HG02852 (cell line): Measurements from ENCODE around the gene PRKCB.

ENCODE experiments used
- ATAC-seq: cut with Tn5 transposase; IDR thresholded peaks from one replicate; pipeline ENCODE4 v1.9.1; 2021; ENCODE audit warnings: mild to moderate bottlenecking, moderate library complexity; ENCODE audit not compliant: unreplicated experiment

Gene PRKCB

GRCh38 chr16:23836078-23836403 is 258 bp downstream of the PRKCB start:
- peak; percentile 25 for ATAC-seq

- ATAC-seq, result peak; percentile 17
These were observed 875 bp downstream of the PRKCB start for GRCh38 chr16:23836404-23837311.

GRCh38 chr16:23837553-23838308 is 1.9 kb downstream of the PRKCB start:
- no peak for ATAC-seq

GRCh38 chr16:23838485-23839142 is 2.8 kb downstream of the PRKCB start:
- ATAC-seq, result no peak

- ATAC-seq, result no peak
These were observed 4.5 kb downstream of the PRKCB start for GRCh38 chr16:23840310-23840709.

GRCh38 chr16:23842137-23842600 is 6.4 kb downstream of the PRKCB start:
- ATAC-seq, result peak; percentile 73

- peak; percentile 31 for ATAC-seq
These were observed 7.4 kb downstream of the PRKCB start for GRCh38 chr16:23843143-23843542.

GRCh38 chr16:23847251-23847650 is 11.5 kb downstream of the PRKCB start:
- ATAC-seq, result no peak

- no peak for ATAC-seq
These were observed 12.2 kb downstream of the PRKCB start for GRCh38 chr16:23847948-23848347.

GRCh38 chr16:23848958-23849357 is 13.2 kb downstream of the PRKCB start:
- no peak for ATAC-seq

- no peak for ATAC-seq
These were observed 17.2 kb downstream of the PRKCB start for GRCh38 chr16:23852794-23853562.

- no peak for ATAC-seq
These were observed 19.2 kb downstream of the PRKCB start for GRCh38 chr16:23855010-23855409.

GRCh38 chr16:23856251-23856709 is 20.5 kb downstream of the PRKCB start:
- no peak for ATAC-seq

GRCh38 chr16:23857256-23857880 is 21.6 kb downstream of the PRKCB start:
- ATAC-seq, result no peak

- no peak for ATAC-seq
These were observed 22.1 kb downstream of the PRKCB start for GRCh38 chr16:23857881-23858269.

GRCh38 chr16:23858542-23858941 is 22.8 kb downstream of the PRKCB start:
- ATAC-seq, result no peak

GRCh38 chr16:23859713-23860269 is 24.0 kb downstream of the PRKCB start:
- no peak for ATAC-seq

- ATAC-seq, result no peak
These were observed 26.1 kb downstream of the PRKCB start for GRCh38 chr16:23861874-23862273.

- no peak for ATAC-seq
These were observed 26.8 kb downstream of the PRKCB start for GRCh38 chr16:23862556-23862955.
